Fibroblast of lung (primary cell): ENCODE data around the gene KRT74.

Experiments used
- EZH2 ChIP-seq: IDR thresholded peaks from 2 replicates; pipeline ENCODE4 v1.5.1; 2012; ENCODE audit warnings: low read length, control low read depth, mild to moderate bottlenecking; ENCODE audit errors: missing control alignments
- TF ChIP-seq, protein P1 (sequence below), 2 donors: IDR thresholded peaks in 1 of 2; conservative IDR thresholded peaks in 1 of 2; 1 replicate in 1 of 2; 2 replicates in 1 of 2; pipeline ENCODE4 v1.5.1; 2011 to 2012; ENCODE audit warnings: low read length in 2 of 2, control low read depth in 1 of 2, inconsistent platforms in 1 of 2, low read depth in 1 of 2, mild to moderate bottlenecking in 1 of 2

- TF ChIP-seq, protein P1, sequence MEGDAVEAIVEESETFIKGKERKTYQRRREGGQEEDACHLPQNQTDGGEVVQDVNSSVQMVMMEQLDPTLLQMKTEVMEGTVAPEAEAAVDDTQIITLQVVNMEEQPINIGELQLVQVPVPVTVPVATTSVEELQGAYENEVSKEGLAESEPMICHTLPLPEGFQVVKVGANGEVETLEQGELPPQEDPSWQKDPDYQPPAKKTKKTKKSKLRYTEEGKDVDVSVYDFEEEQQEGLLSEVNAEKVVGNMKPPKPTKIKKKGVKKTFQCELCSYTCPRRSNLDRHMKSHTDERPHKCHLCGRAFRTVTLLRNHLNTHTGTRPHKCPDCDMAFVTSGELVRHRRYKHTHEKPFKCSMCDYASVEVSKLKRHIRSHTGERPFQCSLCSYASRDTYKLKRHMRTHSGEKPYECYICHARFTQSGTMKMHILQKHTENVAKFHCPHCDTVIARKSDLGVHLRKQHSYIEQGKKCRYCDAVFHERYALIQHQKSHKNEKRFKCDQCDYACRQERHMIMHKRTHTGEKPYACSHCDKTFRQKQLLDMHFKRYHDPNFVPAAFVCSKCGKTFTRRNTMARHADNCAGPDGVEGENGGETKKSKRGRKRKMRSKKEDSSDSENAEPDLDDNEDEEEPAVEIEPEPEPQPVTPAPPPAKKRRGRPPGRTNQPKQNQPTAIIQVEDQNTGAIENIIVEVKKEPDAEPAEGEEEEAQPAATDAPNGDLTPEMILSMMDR (conservative IDR thresholded peaks at IDR 0.05 in 1 of 2, IDR thresholded peaks at IDR 0.05 in 1 of 2; ENCODE audit: low read depth in 1 of 2, low read length in 2 of 2): no peak
- no peak for TF ChIP-seq EZH2
These were observed 6.8 kb downstream of the KRT74 start for GRCh38 chr12:52566847-52567291.
